Measurements from ENCODE around the gene GRID1.
"Not testable (repeated sequence)": the region's sequence is repeated elsewhere in the genome, so short reads cannot be mapped to it uniquely, and the experiment has no call there.

Gene GRID1

DNA sequence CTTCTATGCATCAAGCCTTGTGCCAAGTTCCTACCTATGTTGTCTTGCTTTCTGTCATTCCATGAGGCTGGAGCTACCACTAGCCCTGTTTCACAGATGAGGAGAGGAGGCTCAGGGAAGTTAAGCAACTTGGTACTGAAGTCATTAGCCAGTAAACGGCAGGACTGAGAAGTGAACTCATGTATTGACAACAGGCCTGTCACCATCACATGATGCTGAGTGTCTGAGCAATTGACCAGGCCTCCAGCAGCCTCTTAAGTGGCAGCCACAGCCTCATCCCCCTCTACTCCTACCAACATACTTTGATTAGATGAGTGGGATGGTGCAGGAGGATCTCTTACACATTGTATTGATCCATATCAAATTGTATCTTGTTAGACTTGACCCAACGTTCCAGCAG is 317.6 kb downstream of the GRID1 start:
- no peak for DNase-seq

DNA sequence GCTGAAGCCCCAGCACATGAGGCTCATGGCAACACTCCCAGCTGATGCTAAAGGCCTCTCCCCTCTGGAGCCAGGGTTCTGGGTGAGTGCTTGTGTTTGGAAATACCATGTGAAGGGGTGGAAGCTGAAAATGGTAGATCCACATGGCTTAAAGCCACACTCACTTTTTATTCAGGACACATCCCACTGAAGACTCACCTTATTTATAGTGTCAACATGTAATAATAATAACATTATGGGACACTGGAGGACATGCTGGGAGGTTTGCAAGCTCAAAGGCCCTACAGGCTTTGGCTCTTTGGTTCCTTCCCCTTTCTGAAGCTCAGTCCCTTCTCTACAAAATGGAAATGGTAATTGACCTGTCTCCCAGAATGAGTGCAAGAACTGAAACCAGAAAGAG is 318.0 kb downstream of the GRID1 start:
- DNase-seq = no peak

DNA sequence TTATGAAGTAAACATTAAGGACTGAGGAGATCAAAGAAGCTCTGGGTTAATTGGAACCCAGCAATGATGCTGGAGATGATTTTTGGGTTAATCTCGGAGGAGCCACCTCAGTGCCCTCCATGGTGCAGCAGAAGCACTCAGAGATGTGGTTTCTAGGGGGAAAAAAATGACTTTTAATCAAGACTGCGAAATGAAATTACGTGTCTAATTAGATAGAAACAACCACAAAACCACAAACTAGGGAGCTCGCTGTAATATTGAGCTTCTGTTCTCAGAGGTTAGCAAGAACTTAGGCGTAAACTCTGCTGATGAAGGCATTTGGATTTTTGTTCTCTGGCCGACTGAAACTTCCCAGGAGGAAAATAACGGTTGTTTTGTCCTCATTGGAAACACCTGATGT is 319.0 kb downstream of the GRID1 start:
- DNase-seq = no peak

DNA sequence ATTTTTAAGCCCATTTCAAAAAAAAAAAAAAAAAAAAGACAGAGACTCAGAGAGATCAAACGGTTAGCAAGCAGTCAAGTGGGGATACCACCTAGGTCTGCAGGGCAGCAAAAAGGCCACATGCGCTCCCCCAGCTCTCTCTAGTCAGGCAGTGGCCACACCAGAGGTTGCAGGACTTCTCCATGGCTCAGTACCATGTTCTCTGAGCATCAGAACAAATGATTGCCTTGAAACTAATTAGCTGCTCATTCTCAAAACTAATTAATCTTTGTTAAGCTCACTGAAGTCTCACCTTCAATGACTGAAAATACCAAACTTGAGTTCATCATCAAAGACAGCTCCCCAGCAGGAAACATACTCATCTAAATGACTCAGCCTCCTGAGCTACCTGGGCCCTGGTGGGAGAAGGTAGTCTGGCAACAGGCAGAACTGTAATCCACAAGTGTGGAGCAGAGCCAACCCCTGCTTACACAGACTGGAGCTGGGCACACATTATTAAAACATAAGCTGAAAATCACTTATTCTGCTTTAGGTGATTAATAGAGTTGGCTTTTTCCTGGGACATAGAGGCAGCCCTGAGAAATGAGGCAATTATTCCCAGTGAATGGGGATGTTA is 319.6 kb downstream of the GRID1 start:
- no peak for DNase-seq

DNA sequence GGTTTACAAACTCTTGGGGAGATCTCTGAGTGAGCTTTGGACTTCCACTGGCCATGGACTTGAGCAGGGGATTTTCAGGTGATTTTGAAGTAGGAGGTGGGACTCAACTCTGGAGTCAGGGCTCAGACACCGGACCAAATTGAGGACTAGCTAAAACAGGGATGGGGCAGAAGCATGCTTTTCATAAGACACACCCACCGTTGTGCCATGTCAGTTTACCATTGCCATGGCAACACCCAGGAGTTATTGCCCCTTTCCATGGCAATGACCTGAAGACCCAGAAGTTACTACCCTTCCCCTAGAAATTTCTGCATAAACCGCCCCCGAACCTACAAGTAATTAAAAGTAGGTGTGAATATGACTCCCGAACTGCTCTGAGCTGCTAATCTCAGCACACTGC is 320.7 kb downstream of the GRID1 start:
- no peak for DNase-seq

DNA sequence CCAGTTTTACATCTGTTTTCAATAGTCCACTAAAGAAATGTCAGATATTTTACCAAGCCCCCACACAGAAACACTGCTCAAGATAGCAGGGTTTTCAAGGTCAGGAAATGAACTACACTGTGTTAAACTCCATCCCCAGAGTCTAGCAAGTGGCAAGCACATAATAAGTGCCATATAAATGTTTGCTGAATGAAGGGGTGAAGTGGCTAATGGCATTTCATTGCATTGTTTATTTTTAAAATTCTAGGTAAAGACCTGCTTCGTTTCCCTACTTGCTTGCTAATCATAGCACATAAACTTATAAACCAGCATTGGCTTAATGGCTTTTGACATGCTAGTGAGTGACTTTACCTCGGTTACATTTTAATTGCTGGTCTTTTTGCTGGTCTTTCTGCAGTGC is 322.6 kb downstream of the GRID1 start:
- DNase-seq = no peak

DNA sequence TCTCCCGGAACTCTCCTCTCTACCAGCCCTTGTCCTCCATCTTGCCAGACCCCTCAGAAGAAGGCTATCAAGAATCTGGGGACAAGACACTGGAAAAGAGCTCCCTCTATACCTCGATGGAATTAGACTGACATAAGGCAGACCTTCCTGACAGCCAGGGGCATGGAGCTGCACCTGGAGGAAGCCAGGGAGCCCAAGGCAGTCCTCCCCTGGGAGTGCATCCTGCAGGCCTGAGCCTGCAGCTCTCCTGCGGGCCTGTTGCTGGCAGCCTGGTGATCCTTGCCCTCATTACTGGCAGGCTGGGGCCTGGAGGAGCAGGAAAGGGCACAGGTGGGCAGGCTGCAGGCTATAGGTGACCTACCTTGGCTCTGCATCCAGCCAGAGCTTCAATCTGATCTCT is 323.4 kb downstream of the GRID1 start:
- no peak for DNase-seq

DNA sequence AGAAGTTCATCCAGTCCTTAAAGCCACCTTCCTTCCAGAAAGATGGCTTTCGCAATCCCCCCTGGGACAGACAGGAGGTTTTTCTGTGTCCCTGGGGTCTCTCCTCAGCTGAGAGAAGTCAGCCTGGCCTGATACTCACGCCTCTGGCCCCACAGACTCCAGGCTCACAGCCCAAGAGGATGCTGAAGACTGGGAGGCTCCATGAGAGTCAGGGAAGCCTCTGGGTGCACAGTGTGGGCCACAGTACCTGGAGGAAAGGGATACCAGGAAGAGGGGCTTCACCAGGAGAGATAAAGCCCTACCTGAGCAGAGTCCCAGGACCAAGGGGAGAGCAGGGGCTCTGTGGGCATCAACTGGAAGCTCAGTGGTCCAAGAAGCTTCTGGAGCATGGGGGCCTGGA is 324.4 kb downstream of the GRID1 start:
- DNase-seq = no peak

DNA sequence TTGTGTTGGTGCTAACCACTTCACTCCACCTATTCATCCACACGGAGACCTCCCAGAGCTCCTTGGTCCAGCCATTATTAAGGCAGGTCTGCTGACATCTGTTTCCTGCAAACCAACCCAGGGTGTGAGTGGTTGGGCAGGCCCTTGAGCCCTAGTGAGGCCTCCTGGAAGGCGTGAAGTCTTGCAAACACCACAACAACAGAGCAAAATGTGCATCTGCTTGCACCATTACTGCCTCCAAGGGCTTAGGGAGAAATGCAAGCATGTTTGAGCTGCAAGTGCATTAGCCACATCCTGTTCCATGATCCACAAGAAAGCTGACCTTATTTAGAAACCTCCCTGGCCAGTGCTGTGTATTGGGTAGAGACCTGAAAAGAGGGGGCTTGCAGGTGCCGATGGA is 325.5 kb downstream of the GRID1 start:
- no peak for DNase-seq

DNA sequence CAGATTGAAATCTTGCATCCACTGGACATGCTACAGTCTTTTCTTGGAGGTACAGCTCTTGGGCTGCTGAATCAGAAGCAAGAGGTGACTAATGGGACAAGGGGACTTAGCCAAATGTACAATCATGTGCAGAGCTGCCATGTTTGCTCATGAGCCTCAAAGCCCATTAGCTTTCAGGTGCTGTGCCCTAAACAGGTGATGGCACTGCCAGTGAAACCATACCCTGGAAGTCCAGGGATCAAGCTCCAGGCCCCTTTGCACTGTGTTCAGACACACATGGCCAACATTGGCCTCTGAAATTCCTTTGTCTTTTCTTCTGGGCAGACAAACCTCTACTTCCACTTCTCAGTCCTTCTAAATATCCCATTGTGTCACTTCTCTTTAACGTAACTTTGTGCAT is 328.2 kb downstream of the GRID1 start:
- DNase-seq = no peak

DNA sequence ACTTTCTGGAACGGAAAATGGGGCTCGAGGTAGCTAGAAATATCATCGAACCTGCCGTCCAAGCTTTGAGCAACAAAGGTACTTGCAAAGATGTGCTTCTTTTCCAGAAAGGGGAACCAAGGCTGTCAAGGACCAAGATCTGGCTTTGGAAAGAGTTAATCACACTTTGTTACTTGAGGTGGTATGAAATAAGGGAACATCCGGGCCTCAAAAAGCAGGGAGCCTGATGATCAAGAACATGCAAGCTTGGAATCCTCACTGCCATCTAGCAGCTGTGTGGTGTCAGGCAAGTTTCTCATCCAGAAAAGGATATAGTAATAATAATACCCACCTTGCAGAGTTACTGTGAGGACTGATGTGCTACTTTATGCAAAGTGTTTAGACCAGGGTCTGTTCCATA is 329.5 kb downstream of the GRID1 start:
- no peak for DNase-seq

DNA sequence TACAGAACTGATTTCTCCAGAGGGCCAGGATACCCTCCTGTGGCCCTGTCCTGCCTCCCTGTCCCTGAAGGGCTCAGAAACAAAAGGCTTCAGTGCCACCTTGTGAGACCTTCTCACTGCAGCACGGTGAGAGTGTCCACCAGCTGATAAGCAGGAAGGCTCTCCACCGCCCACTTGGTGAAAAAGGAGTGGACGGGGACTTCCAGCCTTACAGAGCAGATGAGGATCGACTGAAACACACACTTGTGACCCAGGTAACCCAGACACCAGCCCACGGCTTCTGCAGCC is 330.1 kb downstream of the GRID1 start:
- DNase-seq = no peak

DNA sequence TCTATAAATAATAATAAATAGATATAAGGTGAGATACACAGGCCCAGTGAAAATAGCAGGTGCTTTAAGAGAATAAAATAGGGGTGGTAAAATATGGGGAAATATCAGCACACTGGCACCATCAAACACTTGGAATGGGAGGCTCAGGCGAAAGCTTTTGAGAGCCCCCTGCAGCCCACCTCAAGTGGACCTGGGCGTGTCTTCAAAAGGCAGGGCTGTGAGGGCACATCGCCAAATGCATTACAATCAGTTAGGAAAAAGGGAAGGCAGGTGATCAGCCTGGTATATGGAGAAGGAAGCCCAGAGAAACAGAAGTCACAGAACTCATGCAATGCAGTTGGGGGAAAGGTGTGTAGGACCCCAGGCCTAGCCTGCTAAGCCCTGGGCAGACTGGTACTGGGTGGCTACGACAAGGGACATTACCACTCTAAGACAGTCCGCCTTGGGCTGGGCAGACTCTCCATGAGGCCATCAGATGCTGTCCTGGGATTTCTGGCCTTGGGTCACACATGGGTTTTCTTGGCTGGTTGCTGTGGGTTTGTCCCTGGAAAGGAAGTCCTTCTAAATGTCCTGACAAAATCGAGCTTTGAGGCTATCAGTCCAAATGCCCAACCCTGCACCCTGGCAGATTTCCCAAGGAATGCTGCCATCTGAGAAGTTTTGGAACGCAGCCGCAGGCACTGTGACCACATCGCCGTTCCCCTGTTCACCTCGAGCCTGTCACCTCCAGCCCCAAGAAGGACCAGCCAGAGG is 330.6 kb downstream of the GRID1 start:
- DNase-seq = no peak

DNA sequence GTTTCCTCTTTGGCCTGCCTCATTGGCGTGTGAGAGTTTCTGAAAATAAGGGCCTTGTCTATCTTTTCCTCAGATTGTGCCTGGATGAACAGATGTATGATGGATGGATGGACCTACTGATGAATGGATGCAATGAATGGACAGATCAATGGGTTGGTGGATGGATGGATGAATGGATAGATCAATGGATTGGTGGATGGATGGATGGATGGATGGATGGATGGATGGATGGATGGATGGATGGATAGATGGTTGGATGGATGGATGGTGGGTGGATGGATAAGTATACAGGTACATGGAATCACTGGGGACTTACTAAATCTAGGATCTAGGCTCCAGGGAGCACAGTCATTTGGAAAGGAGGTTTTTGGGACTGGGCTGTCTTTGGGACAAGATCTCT is 331.9 kb downstream of the GRID1 start:
- no peak for DNase-seq

DNA sequence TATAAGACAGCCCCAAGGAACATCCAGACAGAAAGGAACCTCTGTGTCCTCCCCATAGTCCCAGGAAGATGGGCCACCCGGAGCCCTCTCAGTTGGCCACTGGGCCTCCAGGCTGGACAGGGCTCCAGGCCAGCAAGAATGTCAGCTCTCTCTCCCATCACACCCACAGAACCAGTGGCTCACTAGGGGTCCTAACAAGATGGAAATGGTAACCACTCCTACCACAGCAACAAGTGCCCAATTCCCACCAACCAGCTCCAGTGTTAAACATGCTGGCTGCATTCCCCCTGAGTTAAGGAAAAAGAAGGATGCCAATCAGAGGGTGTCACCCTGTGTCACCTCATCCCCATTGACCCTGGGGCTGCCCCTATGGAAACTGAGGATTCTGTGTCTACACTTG is 333.0 kb downstream of the GRID1 start:
- DNase-seq = no peak

DNA sequence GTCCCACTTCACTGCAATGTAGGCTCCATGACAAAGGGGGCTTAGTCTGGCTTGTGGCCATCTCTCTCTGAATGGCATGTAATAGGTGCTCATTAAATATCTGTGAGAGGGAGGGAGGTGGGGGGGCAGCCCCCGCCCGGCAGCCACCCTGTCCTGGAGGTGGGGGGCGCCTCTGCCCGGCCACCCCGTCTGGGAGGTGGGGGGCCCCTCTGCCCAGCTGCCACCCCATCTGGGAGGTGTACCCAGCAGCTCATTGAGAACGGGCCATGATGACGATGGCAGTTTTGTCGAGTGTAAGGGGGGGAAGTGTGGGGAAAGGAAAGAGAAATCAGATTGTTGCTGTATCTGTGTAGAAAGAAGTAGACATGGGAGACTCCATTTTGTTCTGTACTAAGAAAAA is 334.5 kb downstream of the GRID1 start:
- not testable (repeated sequence) for DNase-seq

DNA sequence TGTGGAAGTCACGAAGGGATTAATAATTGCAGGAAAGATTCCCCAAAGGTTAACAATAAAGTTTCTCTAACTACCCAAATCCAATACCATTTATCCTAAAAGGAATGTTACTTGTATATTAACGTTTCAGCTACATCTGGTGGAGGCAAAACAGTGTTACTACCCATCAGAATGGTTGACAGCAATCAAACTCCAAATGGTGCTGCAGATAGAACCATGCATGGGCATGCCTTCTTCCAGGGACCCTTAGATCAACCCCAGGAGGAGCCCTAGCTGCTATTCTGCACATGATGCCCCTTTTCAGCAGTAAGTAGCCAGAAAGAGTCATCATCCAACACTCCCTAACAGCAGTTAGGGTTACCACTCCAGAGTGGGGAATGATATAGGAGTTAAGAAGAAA is 336.3 kb downstream of the GRID1 start:
- DNase-seq = no peak

DNA sequence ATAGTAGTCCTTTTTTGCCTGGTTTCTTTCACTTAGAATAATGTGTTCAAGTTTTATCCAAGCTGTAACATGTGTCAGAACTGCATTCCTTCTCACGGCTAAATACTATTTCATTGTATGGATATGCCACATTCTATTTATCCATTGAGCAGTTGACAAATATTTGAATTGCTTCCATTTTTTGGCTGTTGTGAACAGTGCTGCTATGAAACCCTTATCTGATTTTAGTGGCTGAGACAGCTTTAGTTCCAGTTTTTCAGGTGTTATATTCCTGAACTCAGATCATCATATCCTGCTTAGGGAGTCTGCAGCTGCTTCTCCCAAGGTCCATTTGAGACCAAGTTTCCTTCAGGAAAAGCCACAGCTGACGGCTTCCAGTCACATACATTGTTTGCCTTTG is 339.2 kb downstream of the GRID1 start:
- DNase-seq = no peak

DNA sequence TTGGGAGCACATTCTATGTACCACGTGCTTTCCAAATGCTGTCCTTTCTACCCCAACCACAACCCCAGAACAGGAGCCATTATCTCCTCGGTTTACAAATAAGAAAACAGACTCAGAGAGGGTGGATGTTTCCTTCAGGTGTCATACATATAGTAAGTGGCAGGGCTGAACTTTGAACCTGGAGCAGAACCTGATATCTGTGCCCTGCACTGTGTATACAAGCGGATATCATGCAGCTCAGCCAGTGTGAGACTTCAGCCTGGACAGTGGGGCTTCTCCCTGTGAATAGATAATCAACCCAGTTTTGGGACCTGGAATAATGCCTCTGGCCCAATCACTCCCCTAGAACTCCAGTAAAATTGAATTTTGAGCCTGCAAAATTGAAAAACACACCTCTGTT is 341.1 kb downstream of the GRID1 start:
- no peak for DNase-seq

DNA sequence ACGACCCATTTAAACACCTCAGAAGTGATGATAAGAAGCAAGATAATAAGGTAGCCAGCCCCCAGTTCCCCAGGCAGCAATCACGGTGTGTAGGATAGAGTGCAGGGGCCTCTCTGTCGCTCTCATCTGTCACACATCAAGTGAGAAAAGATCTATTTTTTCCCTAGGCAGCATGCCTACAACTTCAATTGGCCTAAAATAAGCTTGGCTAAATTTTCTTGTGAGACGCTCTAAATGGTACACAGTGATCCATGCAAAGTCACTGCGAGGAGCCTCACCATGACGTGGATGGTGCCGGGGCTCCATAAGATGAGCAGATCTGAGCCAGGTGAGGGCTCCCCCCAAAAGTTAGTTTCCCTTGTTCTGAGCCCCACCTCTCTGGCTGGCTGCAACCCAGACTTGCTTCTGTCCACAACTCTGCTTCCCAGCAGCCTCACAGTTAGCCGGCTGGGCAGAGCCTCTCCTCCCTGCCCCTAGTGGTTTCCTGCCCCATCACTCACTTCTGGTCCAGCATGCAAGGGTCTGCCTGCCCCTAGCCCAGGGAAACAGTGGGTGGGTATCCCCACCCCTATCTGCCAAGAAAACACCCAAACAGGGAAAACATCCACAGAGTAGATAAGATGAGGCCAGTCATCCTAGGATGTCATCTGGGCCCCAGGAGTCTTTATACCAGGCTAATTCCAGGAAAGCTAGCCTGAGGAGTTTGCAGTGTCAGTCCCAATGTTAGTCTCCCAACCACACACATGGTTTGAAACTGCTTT is 342.1 kb downstream of the GRID1 start:
- no peak for DNase-seq

DNA sequence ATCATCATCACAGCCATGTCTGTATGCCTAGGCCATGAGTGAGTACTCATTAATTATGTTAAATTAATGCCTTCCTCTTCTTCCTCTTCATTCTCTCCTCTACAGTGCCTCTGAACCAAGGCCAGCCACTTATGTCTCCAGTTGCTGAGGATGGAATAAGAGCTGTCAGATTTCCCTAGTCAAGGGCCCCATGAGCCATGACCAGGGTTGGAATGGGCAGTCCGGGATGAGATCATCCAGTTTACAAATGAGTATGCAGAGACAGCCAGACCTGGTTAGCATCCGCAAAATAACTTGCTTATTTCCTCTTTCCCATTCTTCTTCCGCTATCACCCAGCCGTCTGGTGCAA is 342.7 kb downstream of the GRID1 start:
- no peak for DNase-seq

DNA sequence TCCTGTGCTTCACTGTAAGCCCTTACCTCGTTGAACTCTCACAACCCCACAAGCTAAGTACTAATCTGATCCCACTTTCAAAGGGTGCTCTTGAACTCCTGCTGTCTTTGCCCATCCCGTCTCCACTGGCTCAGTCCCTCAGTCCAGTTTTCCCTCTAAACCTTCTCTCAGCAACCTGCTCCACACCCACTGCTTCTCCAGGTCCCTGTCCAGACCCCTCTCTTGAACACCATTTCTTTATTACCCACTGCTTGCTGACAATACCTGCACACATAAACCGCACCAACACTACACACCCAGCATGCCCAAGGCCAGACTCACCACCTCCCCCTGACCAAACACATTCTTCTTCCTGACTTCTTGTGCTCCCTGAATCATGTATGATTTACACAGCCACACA is 343.3 kb downstream of the GRID1 start:
- DNase-seq = no peak

DNA sequence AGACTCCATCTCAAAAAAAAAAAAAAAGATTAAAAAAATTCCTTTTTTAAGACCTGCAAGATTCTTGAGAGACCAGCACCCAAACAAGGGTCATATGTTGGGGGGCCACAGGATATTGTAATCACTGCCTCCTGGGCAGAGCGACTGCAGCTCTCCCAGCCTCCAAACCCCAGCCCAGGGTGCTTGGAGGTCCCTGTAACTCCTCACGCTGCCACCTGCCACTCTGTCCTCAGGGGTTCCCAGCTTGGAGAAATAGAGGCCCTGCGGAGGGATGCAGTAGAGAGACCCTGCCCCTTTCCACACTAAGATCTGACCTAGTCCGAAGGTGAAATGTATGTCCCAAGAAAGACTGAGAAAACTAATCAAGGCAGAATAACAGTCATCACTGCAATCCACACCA is 343.7 kb downstream of the GRID1 start:
- no peak for DNase-seq

DNA sequence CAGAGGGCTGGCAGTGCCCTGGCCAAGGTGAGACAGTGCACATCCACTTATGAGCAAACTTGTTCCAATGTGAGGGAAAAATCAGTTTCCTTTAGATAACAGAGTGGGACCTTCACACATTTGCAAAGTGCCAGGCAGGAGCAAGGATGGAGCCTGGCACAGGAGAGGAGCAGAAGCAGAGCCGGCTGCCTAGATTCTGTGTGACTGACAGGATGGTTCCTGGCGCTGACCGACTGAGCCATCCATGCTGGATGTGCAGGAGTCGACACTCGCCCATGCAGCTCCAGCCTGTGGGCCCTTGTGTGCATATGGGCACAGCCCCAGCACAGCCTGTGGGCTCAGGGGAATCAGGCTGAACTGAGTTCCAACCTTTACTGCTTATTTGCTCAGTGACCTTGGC is 346.5 kb downstream of the GRID1 start:
- no peak for DNase-seq

DNA sequence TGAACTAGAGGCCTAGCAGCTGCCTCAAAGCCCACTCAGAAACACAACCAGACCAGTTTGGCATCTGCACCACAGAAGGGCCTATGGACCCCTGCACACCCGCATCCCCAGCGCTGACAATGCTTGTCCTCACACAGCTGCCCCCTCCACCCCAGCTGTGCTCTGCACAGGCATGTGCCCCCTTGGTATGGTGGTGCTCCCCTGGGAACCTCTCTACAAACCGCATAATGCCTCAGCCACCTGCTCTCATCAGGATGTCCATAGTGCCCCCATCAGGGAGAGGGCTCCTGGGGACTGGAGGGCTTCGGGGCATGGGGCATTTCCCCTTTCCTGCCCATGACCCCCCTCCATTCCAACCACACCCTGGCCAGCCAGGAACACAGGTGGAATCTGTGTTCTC is 347.5 kb downstream of the GRID1 start:
- DNase-seq = no peak
